Measurements from ENCODE around the gene GSDME.
A peak's percentile ranks its signal among the peaks of the same experiment; 100 is the strongest.
"Not testable (repeated sequence)": the region's sequence is repeated elsewhere in the genome, so short reads cannot be mapped to it uniquely, and the experiment has no call there.

GSDME gene

DNA sequence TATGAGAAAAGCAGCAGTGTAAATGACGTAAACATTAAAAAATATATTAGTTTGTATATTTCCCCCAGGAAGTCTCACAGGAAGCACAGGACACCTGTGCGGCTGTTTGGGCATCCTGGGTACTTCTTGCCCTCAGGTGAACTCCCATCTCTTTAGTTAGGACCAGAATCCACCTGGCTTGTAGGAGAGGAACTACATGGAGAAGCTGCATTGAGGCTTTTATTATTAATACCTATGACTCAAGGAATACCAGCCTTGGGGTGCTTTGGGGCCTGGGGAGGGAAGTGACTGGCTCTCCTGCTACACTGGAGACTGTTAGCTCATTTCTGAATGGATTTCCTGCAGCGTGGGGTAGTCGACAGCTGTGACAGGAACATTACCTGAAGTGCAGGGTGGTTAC, 40.0 kb upstream of the GSDME start:
- no peak for DNase-seq (ENCODE audit: insufficient read length, low spot score)
- no peak for FAIRE-seq
- TF ChIP-seq, protein P1, sequence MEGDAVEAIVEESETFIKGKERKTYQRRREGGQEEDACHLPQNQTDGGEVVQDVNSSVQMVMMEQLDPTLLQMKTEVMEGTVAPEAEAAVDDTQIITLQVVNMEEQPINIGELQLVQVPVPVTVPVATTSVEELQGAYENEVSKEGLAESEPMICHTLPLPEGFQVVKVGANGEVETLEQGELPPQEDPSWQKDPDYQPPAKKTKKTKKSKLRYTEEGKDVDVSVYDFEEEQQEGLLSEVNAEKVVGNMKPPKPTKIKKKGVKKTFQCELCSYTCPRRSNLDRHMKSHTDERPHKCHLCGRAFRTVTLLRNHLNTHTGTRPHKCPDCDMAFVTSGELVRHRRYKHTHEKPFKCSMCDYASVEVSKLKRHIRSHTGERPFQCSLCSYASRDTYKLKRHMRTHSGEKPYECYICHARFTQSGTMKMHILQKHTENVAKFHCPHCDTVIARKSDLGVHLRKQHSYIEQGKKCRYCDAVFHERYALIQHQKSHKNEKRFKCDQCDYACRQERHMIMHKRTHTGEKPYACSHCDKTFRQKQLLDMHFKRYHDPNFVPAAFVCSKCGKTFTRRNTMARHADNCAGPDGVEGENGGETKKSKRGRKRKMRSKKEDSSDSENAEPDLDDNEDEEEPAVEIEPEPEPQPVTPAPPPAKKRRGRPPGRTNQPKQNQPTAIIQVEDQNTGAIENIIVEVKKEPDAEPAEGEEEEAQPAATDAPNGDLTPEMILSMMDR (IDR thresholded peaks at IDR 0.05; ENCODE audit: insufficient read depth, missing control alignments), result no peak

DNA sequence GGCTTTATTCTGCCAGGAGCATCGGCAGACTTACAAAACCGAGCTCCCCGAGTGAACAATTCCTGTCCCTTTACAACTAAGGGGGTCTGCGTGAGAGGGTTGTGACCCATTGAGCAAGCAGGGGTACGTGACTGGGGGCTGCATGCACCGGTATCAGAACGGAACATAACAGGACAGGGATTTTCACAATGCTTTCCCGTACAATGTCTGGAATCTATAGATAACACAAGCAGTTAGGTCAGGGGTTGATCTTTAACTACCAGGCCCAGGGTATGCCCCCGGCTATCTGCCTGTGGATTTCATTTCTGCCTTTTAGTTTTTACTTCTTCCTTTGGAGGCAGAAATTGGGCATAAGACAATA, 38.1 kb upstream of the GSDME start:
- FAIRE-seq (no peak), DNase-seq (ENCODE audit: insufficient read length, low spot score) (no peak)
- TF ChIP-seq, protein P1 (IDR thresholded peaks at IDR 0.05; ENCODE audit: insufficient read depth, missing control alignments), result no peak

- not testable (repeated sequence) for FAIRE-seq
- peak; percentile 27 for DNase-seq (ENCODE audit: insufficient read length, low spot score)
Observed at GRCh38 chr7:24794751-24795406, 37.6 kb upstream of the GSDME start.

GRCh38 chr7:24793982-24794648, 36.9 kb upstream of the GSDME start:
- FAIRE-seq (no peak), DNase-seq (ENCODE audit: insufficient read length, low spot score) (no peak)
- TF ChIP-seq, protein P1 (IDR thresholded peaks at IDR 0.05; ENCODE audit: insufficient read depth, missing control alignments), result no peak

DNA sequence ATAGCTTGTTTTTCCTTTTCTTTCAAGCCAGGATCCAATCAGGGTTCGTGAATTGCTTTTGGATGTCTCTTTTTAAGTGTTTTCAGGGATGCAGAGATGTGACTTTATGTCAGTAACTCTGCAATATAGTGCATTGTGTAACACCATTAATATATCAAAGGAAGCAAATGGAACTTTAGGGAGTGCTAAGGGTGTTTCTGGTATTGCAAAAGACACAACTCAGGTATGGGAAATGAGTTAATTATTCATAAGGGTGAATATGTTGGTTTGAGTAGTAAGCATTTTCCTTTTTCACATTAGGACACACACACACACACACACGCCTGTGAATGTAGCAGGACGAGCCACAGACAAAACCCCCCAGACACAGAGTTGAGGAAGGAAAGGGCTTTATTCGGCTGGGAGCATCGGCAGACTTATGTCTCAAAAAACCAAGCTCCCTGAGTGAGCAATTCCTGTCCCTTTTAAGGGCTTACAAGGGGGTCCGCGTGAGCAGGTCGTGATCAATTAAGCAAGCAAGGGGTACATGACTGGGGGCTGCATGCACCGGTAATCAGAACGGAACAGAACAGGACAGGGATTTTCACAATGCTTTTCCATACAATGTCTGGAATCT, 31.8 kb upstream of the GSDME start:
- FAIRE-seq (no peak), DNase-seq (ENCODE audit: insufficient read length, low spot score) (no peak)
- TF ChIP-seq, protein P1 (IDR thresholded peaks at IDR 0.05; ENCODE audit: insufficient read depth, missing control alignments), result no peak

- DNase-seq (ENCODE audit: insufficient read length, low spot score) (no peak), FAIRE-seq (no peak)
- TF ChIP-seq, protein P1 (IDR thresholded peaks at IDR 0.05; ENCODE audit: insufficient read depth, missing control alignments), result no peak
Observed at GRCh38 chr7:24788075-24788474, 30.8 kb upstream of the GSDME start.

DNA sequence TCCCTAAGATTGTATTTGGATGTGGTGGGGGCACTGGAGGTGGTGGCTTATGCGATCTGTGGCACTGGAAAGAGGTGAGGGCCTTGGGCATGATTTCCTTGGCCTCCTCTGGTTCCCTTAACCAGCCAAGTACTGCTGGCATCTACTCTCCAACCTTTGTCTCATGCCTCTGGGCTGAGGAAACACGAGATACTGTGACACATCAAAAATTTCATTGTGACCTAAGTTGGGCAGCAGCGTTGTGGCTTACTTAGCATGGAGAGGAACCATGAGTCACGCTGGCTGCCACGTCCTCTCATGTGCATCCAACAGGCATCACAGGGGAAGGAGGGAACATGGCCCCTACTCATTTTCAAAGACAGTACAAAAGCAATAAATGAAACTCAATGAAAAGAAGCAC, 29.7 kb upstream of the GSDME start:
- DNase-seq (ENCODE audit: insufficient read length, low spot score), result no peak
- no peak for FAIRE-seq
- TF ChIP-seq, protein P1 (IDR thresholded peaks at IDR 0.05; ENCODE audit: insufficient read depth, missing control alignments), result no peak

Data from D721Med (cell line).